A549 (cell line): ENCODE results near the gene ANKMY2. TPM values are rescaled to one million over a fixed set of nuclear protein-coding genes. Genes with fewer than 3 reads are reported as not detected.

Experiments used
- ATAC-seq, 2 experiments: fragments of 200-7000 bp in 1 of 2; fragments of >200 bp in 1 of 2; cut with Nextera tagmentation in 1 of 2; cut with Tn5 transposase in 1 of 2; 3 replicates each; pipeline versions ENCODE4 v1.8.0 to v1.9.1; 2018 to 2020; ENCODE audit warnings: mild to moderate bottlenecking in 1 of 2, moderate library complexity in 1 of 2
- CTCF ChIA-PET: fragments of 300-600 bp; sonication (Branson Sonifier 250); formaldehyde crosslinking; extraction: SDS; loops from one replicate; lab custom pipeline; 2021; ENCODE audit warnings: antibody characterized with exemption, inconsistent platforms; lab: Yijun Ruan, JAX
- POLR2A ChIA-PET: fragments of 350-600 bp; formaldehyde crosslinking; extraction: SDS; loops from one replicate; lab custom pipeline; 2021; ENCODE audit warnings: antibody characterized with exemption, inconsistent platforms; lab: Yijun Ruan, JAX
- DNase-seq, 2 experiments: peaks; one replicate each; pipeline versions ENCODE4 v3.0.0 to v3.0.0-alpha.2; 2011 to 2016; ENCODE audit warnings: low read depth in 1 of 2, low spot score in 1 of 2
- FAIRE-seq: peaks from 2 replicates; lab custom pipeline; 2011; peaks lifted over from hg19 to GRCh38; lab: Jason Lieb, UNC
- H3K27ac ChIP-seq, 2 experiments: fragments of >200 bp; sonication (Bioruptor Twin); formaldehyde crosslinking; 3 replicates each; pipeline ENCODE4 v1.5.1; 2016 to 2017
- H3K4me1 ChIP-seq: fragments of >200 bp; sonication (Bioruptor Twin); formaldehyde crosslinking; 3 replicates; pipeline ENCODE4 v1.6.1; 2016
- H3K4me2 ChIP-seq: fragments of >200 bp; sonication (Bioruptor Twin); formaldehyde crosslinking; 3 replicates; pipeline ENCODE4 v1.6.1; 2016
- H3K4me3 ChIP-seq: fragments of >200 bp; sonication (Bioruptor Twin); formaldehyde crosslinking; 3 replicates; pipeline ENCODE4 v1.5.1; 2016
- H3K9me3 ChIP-seq: fragments of >200 bp; sonication (Bioruptor Twin); formaldehyde crosslinking; 3 replicates; pipeline ENCODE4 v1.6.1; 2016
- BHLHE40 ChIP-seq: IDR thresholded peaks from 2 replicates; pipeline ENCODE4 v1.6.1; 2012; ENCODE audit warnings: low read depth, low read length, inconsistent platforms
- CBX8 ChIP-seq: fragments of 200-600 bp; sonication (generic); IDR thresholded peaks from 2 replicates; pipeline ENCODE4 v1.6.1; 2016
- CEBPB ChIP-seq, 2 experiments: fragments of >200 bp in 1 of 2; sonication (Bioruptor Twin) in 1 of 2; formaldehyde crosslinking in 1 of 2; IDR thresholded peaks; 2 replicates each; pipeline ENCODE4 v1.6.1; 2012 to 2016
- CHD2 ChIP-seq: fragments of 150-350 bp; IDR thresholded peaks from 2 replicates; pipeline ENCODE4 v1.6.1; 2014; ENCODE audit warnings: low read length; ENCODE audit not compliant: partially characterized antibody
- CHD4 ChIP-seq: fragments of 200-600 bp; sonication (generic); IDR thresholded peaks from 2 replicates; pipeline ENCODE4 v1.6.1; 2016; ENCODE audit warnings: antibody characterized with exemption, mild to moderate bottlenecking, borderline replicate concordance
- EHF ChIP-seq: fragments of 250-450 bp; sonication (Bioruptor Pico); IDR thresholded peaks from 2 replicates; pipeline ENCODE4 v1.5.0; 2020; ENCODE audit warnings: mild to moderate bottlenecking
- ESRRA ChIP-seq: fragments of 150-350 bp; IDR thresholded peaks from 2 replicates; pipeline ENCODE4 v1.6.1; 2014; ENCODE audit warnings: mild to moderate bottlenecking, low read length, borderline replicate concordance
- FOSB ChIP-seq: fragments of 250-450 bp; sonication (Bioruptor Pico); IDR thresholded peaks from 2 replicates; pipeline ENCODE4 v1.5.0; 2020; ENCODE audit warnings: mild to moderate bottlenecking, moderate library complexity
- FOSL2 ChIP-seq, 2 experiments: fragments of 450-650 bp in 1 of 2; fragments of >200 bp in 1 of 2; sonication (Bioruptor Twin) in 1 of 2; formaldehyde crosslinking; IDR thresholded peaks; 2 replicates each; pipeline versions ENCODE4 v1.5.0 to v1.6.1; 2016 to 2020; ENCODE audit warnings: mild to moderate bottlenecking in 1 of 2, moderate library complexity in 1 of 2
- FOXS1 ChIP-seq: fragments of 250-450 bp; sonication (Bioruptor Pico); IDR thresholded peaks from 2 replicates; pipeline ENCODE4 v1.5.0; 2020; ENCODE audit warnings: mild to moderate bottlenecking, moderate library complexity
- GATA3 ChIP-seq: IDR thresholded peaks from 2 replicates; pipeline ENCODE4 v1.6.1; 2012; ENCODE audit warnings: borderline replicate concordance
- HMGXB4 ChIP-seq: fragments of 250-450 bp; sonication (Bioruptor Pico); IDR thresholded peaks from 2 replicates; pipeline ENCODE4 v1.5.0; 2021; ENCODE audit warnings: mild to moderate bottlenecking, moderate library complexity, borderline replicate concordance
- HOXA7 ChIP-seq: fragments of 250-450 bp; sonication (Bioruptor Pico); IDR thresholded peaks from 2 replicates; pipeline ENCODE4 v1.5.0; 2020; ENCODE audit warnings: mild to moderate bottlenecking, moderate library complexity
- HOXB13 ChIP-seq: fragments of 250-450 bp; sonication (Bioruptor Pico); IDR thresholded peaks from 2 replicates; pipeline ENCODE4 v1.5.0; 2020; ENCODE audit warnings: low read depth, mild to moderate bottlenecking, moderate library complexity
- HOXB5 ChIP-seq: fragments of 250-450 bp; sonication (Bioruptor Pico); IDR thresholded peaks from 2 replicates; pipeline ENCODE4 v1.5.0; 2020; ENCODE audit warnings: mild to moderate bottlenecking, moderate library complexity
- JUN ChIP-seq, 2 experiments: fragments of >200 bp; sonication (Bioruptor Twin); formaldehyde crosslinking; IDR thresholded peaks; 2 replicates in 1 of 2; 3 replicates in 1 of 2; pipeline ENCODE4 v1.6.1; 2016 to 2017
- JUNB ChIP-seq: fragments of >200 bp; sonication (Bioruptor Twin); formaldehyde crosslinking; IDR thresholded peaks from 2 replicates; pipeline ENCODE4 v1.6.1; 2016
- KDM1A ChIP-seq: fragments of 200-600 bp; sonication (generic); IDR thresholded peaks from 2 replicates; pipeline ENCODE4 v1.6.1; 2016; ENCODE audit warnings: low read depth, mild to moderate bottlenecking
- MAFK ChIP-seq: fragments of 450-650 bp; IDR thresholded peaks from 2 replicates; pipeline ENCODE4 v1.6.1; 2014; ENCODE audit not compliant: partially characterized antibody
- MAX ChIP-seq: IDR thresholded peaks from 2 replicates; pipeline ENCODE4 v1.6.1; 2012
- NFE2L2 ChIP-seq: fragments of 150-350 bp; conservative IDR thresholded peaks from 2 replicates; pipeline ENCODE4 v1.6.1; 2014; ENCODE audit warnings: low read length
- NPAS2 ChIP-seq: fragments of 250-450 bp; sonication (Bioruptor Pico); IDR thresholded peaks from 2 replicates; pipeline ENCODE4 v1.8.0; 2022; ENCODE audit warnings: mild to moderate bottlenecking, moderate library complexity, borderline replicate concordance
- RAD21 ChIP-seq, 2 experiments: fragments of >200 bp in 1 of 2; sonication (Bioruptor Twin) in 1 of 2; formaldehyde crosslinking in 1 of 2; IDR thresholded peaks in 1 of 2; conservative IDR thresholded peaks in 1 of 2; 2 replicates in 1 of 2; 3 replicates in 1 of 2; pipeline ENCODE4 v1.6.1; 2012 to 2018; ENCODE audit warnings: inconsistent platforms in 1 of 2
- RARB ChIP-seq: fragments of 250-450 bp; sonication (Bioruptor Pico); IDR thresholded peaks from 2 replicates; pipeline ENCODE4 v1.8.0; 2021; ENCODE audit warnings: mild to moderate bottlenecking, moderate library complexity
- RNF2 ChIP-seq: fragments of 200-600 bp; sonication (generic); IDR thresholded peaks from 2 replicates; pipeline ENCODE4 v1.6.1; 2016; ENCODE audit warnings: low read depth, mild to moderate bottlenecking, antibody characterized with exemption, moderate library complexity, borderline replicate concordance
- SMC3 ChIP-seq: fragments of >200 bp; sonication (Bioruptor Twin); formaldehyde crosslinking; IDR thresholded peaks from 3 replicates; pipeline ENCODE4 v1.6.1; 2018; ENCODE audit warnings: inconsistent platforms
- TP53 ChIP-seq: fragments of 250-450 bp; sonication (Bioruptor Pico); IDR thresholded peaks from 2 replicates; pipeline ENCODE4 v1.5.0; 2021; ENCODE audit warnings: mild to moderate bottlenecking, moderate library complexity
- ZFP36 ChIP-seq: fragments of 450-650 bp; IDR thresholded peaks from 2 replicates; pipeline ENCODE4 v1.6.1; 2014; ENCODE audit warnings: borderline replicate concordance; ENCODE audit not compliant: partially characterized antibody
- ZNF302 ChIP-seq: fragments of 250-450 bp; sonication (Bioruptor Pico); IDR thresholded peaks from 2 replicates; pipeline ENCODE4 v1.9.0; 2021; ENCODE audit warnings: inconsistent platforms, mild to moderate bottlenecking, moderate library complexity
- ZSCAN20 ChIP-seq: fragments of 250-450 bp; sonication (Bioruptor Pico); IDR thresholded peaks from 2 replicates; pipeline ENCODE4 v1.8.0; 2022; ENCODE audit warnings: mild to moderate bottlenecking, moderate library complexity
- WGBS: methylation state at CpG from one replicate; pipeline ENCODE4 v1.1.6; 2017; ENCODE audit errors: missing lambda C conversion rate; 5-methylcytosine and 5-hydroxymethylcytosine counted together
- polyA plus RNA-seq, 4 experiments: library from polyadenylated mRNA; depleted of rRNA in 3 of 4; stranded (reverse); fragments of >200 nt; fragmentation: RNase III in 1 of 4; extraction: RNeasy Plus Mini Kit Qiagen cat#74134 plus additional on column Dnase treatment in 1 of 4; gene quantifications; 2 replicates in 3 of 4; 3 replicates in 1 of 4; pipeline ENCODE4 v1.2.3, GENCODE V29; 2011 to 2017
- TF ChIP-seq, protein P1 (sequence below): fragments of >200 bp; sonication (Bioruptor Twin); formaldehyde crosslinking; IDR thresholded peaks from 2 replicates; pipeline ENCODE4 v1.6.1; 2016

ANKMY2 gene
- polyA plus RNA-seq, 2 of the 4 experiments (the other 2 are of a cell fraction): 15.3 to 26.1 TPM

DNA sequence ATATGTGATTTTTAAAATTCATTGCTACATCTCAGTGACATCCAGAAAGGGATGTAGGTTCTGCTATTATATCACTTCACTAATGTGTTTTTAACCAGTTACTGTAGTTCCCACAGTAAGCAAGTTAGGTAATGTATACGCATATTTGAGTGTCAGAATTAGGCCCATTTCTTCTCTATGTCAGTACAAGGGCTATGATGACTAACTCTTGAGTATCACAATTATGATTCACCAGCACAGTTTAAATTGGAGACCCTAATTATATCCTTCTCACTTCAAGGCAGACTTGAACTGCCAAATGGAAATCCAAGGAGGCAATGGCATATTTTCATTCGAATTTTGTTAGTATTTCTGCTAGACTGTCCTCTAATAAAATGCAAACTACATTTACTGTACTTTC lies 24.0 kb upstream of the ANKMY2 start:
- FAIRE-seq: no peak
- no peak for DNase-seq

DNA sequence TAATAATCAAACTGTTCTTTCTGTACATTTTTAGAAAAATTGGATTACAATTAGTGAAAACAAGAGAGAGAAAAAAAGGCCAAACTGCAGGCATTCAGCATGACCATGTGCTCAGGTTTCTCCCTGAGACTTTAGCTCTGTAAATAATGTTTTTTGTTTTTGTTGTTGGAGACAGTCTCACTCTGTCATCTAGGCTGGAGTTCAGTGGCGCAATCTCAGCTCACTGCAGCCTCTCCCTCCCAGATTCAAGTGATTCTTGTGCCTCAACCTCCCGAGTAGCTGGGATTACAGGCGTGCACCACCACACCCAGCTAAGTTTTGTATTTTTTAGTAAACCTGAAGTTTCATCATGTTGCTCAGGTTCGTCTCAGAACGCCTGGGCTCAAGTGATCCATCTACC lies 23.4 kb upstream of the ANKMY2 start:
- CTCF ChIA-PET: no interaction called here
- DNase-seq (peak in 1 of 2 experiments; percentile 48), ATAC-seq (peak in 1 of 2 experiments; percentile 33; a peak in 2 of 6 replicates), FAIRE-seq (no peak)
- H3K27ac ChIP-seq: peak overlapping the region; percentile 83 to 85
- H3K9me3 ChIP-seq: no peaks in the 10 kb centered on the region
- peak overlapping the region; percentile 63 for H3K4me2 ChIP-seq
- H3K4me1 ChIP-seq: peaks cover 29% of the 10 kb centered on the region
- WGBS: 94% methylated on average over 5 of the region's 5 CpGs
- POLR2A ChIA-PET: interaction anchor here (3.5 kb wide), 1 partner anchor 23 kb away, joined by 48 read pairs; the partner anchor contains the start of genes ANKMY2 and BZW2
- no peak overlapping the region for H3K4me3 ChIP-seq
- peak in 1 of 2 experiments; percentile 68; a peak in 2 of 4 replicates for TF ChIP-seq CEBPB (IDR thresholded peaks at IDR 0.05)
- TF ChIP-seq RAD21 (conservative IDR thresholded peaks at IDR 0.05 in 1 of 2, IDR thresholded peaks at IDR 0.05 in 1 of 2): no peak
- TF ChIP-seq ESRRA: no peak

More for the DNA sequence above, 24.0 kb upstream of the ANKMY2 start:
- no peak overlapping the region for H3K4me2 ChIP-seq
- no peak overlapping the region for H3K4me3 ChIP-seq
- ChIA-PET CTCF (no interaction called here), POLR2A (interaction anchor here (3.5 kb wide), 1 partner anchor 24 kb away, joined by 48 read pairs; the partner anchor contains the start of genes ANKMY2 and BZW2)
- H3K27ac ChIP-seq: peak overlapping the region in 1 of 2 experiments; percentile 85; a peak in 3 of 6 replicates
- no peaks in the 10 kb centered on the region for H3K9me3 ChIP-seq
- H3K4me1 ChIP-seq: peaks cover 29% of the 10 kb centered on the region
- ATAC-seq: no peak
- 85% methylated on average over 2 of the region's 2 CpGs for WGBS
- TF ChIP-seq RNF2: no peak
- TF ChIP-seq FOSL2 (IDR thresholded peaks at IDR 0.05): no peak
- peak; percentile 38; the same call in 1 of the 2 replicates for TF ChIP-seq FOSL2 (CRISPR knock-in tag; IDR thresholded peaks at IDR 0.05)

GRCh38 chr7:16668049-16668858 lies 22.7 kb upstream of the ANKMY2 start:
- Histone ChIP-seq H3K4me1 (peaks cover 29% of the 10 kb centered on the region), H3K27ac (peak overlapping the region; percentile 83 to 85), H3K4me2 (peak overlapping the region; percentile 63), H3K4me3 (no peak overlapping the region), H3K9me3 (no peaks in the 10 kb centered on the region)
- DNase-seq: peak; percentile 88 to 96
- FAIRE-seq: peak; percentile 85
- CTCF ChIA-PET: interaction anchor here (1.0 to 2.5 kb wide), 2 partner anchors 23 to 27 kb away, joined by 4 to 7 read pairs; partner anchors contain the start of genes ANKMY2 and BZW2
- peak; percentile 98 to 99 for ATAC-seq
- 4% methylated on average over 11 of the region's 11 CpGs for WGBS
- POLR2A ChIA-PET: interaction anchor here (0.9 to 3.5 kb wide), 5 partner anchors 10 to 247 kb away, joined by 4 to 48 read pairs (median 8); partner anchors contain the start of genes ANKMY2, BZW2 and CRPPA
- no peak for TF ChIP-seq KDM1A
- TF ChIP-seq, protein P1, sequence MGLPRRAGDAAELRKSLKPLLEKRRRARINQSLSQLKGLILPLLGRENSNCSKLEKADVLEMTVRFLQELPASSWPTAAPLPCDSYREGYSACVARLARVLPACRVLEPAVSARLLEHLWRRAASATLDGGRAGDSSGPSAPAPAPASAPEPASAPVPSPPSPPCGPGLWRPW: peak; percentile 64; the same call in 1 of the 2 replicates
- TF ChIP-seq NFE2L2: 0 out of 2 replicates have a peak, but pooled peaks have one; percentile 6
- peak; percentile 73 to 90 for TF ChIP-seq JUN (IDR thresholded peaks at IDR 0.05)
- peak; percentile 96 for TF ChIP-seq TP53
- peak; percentile 81; the same call in 1 of the 2 replicates for TF ChIP-seq RARB (CRISPR knock-in tag)
- TF ChIP-seq HOXB5 (CRISPR knock-in tag): peak; percentile 95
- TF ChIP-seq FOXS1 (CRISPR knock-in tag): peak; percentile 77; the same call in 1 of the 2 replicates
- TF ChIP-seq CHD4: no peak
- TF ChIP-seq HOXB13 (CRISPR knock-in tag): peak; percentile 99
- TF ChIP-seq ZSCAN20 (CRISPR knock-in tag): peak; percentile 97
- TF ChIP-seq HMGXB4 (CRISPR knock-in tag): peak; percentile 98
- peak; percentile 21 for TF ChIP-seq CHD2
- TF ChIP-seq HOXA7: peak; percentile 89; the same call in 1 of the 2 replicates
- peak; percentile 96 for TF ChIP-seq ZNF302 (CRISPR knock-in tag)
- TF ChIP-seq CEBPB (IDR thresholded peaks at IDR 0.05): peak; percentile 97 to 100
- peak; percentile 98 for TF ChIP-seq EHF (CRISPR knock-in tag)
- TF ChIP-seq FOSL2 (IDR thresholded peaks at IDR 0.05): peak; percentile 76
- TF ChIP-seq FOSL2 (CRISPR knock-in tag; IDR thresholded peaks at IDR 0.05): peak; percentile 94
- peak; percentile 87 for TF ChIP-seq FOSB (CRISPR knock-in tag)
- TF ChIP-seq CBX8: no peak
- no peak for TF ChIP-seq NPAS2 (CRISPR knock-in tag)
- TF ChIP-seq ZFP36: no peak
- TF ChIP-seq SMC3: 0 out of 3 replicates have a peak, but pooled peaks have one; percentile 37
- TF ChIP-seq BHLHE40: no peak
- TF ChIP-seq GATA3: peak; percentile 92
- TF ChIP-seq JUNB: peak; percentile 82
- peak; percentile 68 for TF ChIP-seq MAFK
- peak; percentile 48; the same call in 1 of the 2 replicates for TF ChIP-seq MAX
